GM21381 (cell line): Measurements from ENCODE around the gene FCSK.

Experiments used
- ATAC-seq: cut with Tn5 transposase; IDR thresholded peaks from one replicate; pipeline ENCODE4 v1.9.1; 2021; ENCODE audit warnings: mild to moderate bottlenecking, moderate library complexity; ENCODE audit not compliant: unreplicated experiment

The FCSK gene

DNA sequence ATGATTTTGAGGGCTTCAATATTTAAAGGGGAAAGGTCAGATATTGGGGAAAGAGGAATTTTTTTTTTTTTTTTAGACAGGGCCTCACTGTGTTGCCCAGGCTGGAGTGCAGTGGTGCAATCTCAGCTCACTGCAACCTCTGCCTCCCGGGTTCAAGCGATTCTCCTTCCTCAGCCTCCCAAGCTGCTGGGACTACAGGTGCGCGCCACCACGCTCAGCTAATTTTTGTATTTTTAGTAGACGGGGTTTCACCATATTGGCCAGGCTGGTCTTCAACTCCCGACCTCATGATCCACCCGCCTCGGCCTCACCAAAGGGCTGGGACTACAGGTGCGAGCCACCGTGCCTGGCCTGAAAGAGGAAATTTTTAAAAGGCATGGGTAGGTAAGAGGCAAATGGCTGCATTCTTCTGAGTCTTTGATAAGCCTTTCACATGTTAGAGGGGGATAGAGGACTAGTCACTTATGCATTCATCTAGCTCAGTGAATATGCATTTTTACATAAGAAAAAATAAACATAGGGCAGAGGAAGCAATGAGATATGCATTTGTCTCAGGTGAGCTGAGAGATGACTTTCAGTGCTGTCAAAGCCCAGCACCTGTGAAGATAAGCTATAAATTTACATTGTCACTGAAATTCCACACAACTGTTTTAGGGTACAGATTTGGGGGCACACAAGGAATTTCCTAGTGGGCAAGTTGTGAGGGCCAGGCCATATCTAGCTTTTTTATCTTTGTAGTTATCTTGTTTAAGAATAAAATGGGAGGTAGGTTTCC is 1.1 kb upstream of the FCSK start:
- no peak for ATAC-seq

GRCh38 chr16:70453892-70454221 is 538 bp upstream of the FCSK start:
- no peak for ATAC-seq

GRCh38 chr16:70455910-70456309 is 1.5 kb downstream of the FCSK start:
- no peak for ATAC-seq

DNA sequence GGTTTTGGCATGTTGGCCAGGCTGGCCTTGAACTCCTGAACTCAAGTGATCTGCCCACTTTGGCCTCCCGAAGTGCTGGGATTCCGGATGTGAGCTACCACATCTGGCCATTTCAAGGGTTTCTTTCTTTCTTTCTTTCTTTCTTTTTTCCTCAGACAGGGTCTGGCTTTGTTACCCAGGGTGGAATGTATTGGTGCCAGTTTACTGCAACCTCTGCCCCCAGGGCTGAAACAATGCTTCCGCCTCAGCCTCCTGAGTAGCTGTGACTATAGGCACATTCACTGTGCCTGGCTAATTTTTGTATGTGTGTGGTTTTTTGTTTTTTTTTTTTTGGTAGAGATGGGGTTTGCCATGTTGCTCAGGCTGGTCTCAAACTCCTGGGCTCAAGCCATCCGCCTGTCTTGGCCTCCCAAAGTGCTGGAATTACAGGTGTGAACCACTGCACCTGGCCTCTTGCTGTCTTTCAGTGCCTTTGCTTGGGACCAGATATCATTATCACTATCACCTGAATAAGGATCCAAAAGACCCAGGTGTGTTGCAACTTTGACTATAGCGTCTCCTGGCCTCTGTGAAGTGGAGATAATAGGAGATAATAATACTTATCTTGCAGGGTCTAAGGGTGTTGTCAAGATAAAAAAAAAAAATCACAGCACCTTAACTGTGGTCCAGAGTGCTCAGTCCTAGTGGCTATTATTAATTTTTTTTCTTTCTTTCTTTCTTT is 3.2 kb downstream of the FCSK start:
- no peak for ATAC-seq

DNA sequence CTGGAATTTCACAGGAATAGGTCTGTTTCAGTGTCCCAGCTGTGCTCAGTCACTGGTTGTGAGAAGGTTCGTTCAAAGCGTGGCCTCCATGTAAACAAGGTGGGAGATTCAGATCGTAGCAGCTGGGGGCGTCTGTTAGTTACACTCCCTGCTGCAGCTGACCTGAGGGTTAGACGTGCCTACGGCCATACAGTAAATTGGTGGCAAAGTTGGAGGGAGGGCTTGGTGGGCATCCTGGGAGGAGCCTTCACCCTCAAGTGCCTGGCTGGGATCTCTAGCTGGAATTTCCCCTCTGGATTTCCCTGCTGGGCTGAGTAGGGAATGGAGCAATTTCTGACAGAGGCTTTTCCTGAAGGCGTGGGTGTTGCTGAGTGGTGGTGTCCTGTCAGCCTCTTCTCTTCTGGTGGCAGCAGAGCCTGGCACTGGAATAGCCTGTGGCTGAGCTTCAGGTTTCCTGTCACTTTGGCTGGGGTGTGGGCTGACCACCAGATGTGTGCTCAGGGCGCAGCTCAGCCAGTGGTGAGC is 6.4 kb downstream of the FCSK start:
- no peak for ATAC-seq

DNA sequence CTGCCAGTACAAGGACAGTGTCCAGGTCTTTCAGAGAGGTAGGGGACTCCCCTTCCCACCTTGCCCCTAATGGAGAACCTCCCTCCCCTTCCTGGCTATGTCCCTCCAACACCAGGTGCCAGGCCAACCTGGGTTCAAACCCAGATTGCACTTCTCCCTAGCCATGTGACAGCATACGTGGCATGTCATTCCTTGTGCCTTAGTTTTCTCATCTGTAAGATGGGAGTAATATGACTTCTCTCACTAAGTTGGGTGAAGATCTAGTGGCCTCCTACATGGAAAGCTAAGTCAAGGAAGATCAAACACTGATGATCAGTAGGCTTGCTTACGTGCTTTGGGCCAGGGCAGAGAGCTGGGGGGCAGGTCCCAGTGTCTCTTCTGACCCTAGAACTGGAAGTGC is 8.8 kb downstream of the FCSK start:
- ATAC-seq: no peak

DNA sequence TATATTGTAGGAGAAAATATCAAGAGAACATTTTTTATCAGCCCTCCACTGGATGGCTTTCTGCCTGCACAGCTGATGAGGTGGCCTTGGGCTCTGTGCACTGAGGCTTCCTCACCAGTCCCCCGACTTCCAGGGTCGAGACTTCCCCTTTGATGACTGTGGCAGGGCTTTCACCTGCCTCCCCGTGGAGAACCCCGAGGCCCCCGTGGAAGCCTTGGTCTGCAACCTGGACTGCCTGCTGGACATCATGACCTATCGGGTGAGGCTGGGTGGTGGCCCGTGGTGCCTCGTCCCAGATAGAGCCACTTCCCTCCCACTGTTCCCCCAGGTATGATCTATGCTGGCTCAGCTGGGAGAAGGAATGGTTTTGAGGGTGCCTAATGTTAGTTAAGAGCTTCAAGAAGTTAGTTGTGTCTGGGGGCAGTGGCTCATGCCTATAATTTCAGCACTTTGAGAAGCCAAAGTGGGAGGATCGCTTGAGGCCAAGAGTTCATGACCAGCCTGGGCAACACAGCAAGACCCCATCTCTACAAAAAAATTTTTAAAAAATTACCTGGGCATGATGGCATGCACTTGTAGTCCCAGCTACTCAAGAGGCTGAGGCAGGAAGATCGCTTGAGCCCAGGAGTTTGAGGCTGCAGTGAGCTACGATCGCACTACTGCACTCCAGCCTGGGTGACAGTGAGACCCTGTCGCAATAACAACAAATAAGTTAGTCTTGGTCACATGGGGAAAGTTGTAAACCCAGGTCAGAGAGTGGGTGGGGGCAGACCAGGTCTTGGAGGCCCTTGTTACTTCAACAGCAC is 11.8 kb downstream of the FCSK start:
- ATAC-seq: no peak

DNA sequence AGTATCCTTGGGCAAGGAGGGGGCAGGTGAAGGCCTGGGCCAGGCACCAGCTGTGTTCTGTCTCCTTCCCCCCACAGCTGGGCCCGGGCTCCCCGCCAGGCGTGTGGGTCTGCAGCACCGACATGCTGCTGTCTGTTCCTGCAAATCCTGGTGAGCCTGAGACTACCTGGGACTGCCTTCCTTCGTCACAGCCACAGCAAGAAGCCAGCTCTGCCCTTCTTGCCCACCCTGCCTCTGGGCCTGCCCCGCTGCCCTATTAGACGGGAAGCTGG is 12.3 kb downstream of the FCSK start:
- no peak for ATAC-seq

- ATAC-seq: no peak
These were observed 12.7 kb downstream of the FCSK start for GRCh38 chr16:70467113-70467512.

GRCh38 chr16:70467608-70468007 is 13.2 kb downstream of the FCSK start:
- no peak for ATAC-seq

GRCh38 chr16:70468776-70469525 is 14.6 kb downstream of the FCSK start:
- ATAC-seq: no peak

GRCh38 chr16:70470141-70470926 is 15.9 kb downstream of the FCSK start:
- no peak for ATAC-seq

- no peak for ATAC-seq
These were observed 16.5 kb downstream of the FCSK start for GRCh38 chr16:70470927-70471341.

DNA sequence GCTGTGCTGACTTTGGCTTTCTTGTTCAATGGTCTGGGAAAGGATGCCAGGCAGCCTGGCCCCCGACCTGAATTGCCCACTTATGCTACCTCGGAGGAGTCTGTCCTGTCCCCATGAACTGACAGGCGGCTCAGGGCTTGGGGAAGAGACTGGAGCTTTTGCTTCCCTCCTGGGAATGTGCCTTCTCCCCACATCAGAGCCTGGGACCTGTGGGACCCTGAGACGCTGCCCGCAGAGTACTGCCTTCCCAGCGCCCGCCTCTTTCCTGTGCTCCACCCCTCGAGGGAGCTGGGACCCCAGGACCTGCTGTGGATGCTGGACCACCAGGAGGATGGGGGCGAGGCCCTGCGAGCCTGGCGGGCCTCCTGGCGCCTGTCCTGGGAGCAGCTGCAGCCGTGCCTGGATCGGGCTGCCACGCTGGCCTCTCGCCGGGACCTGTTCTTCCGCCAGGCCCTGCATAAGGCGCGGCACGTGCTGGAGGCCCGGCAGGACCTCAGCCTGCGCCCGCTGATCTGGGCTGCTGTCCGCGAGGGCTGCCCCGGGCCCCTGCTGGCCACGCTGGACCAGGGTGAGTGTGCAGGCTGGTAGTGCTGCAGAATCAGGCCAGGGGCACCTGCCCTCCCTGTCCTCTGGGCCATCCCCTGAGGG is 18.5 kb downstream of the FCSK start:
- no peak for ATAC-seq

DNA sequence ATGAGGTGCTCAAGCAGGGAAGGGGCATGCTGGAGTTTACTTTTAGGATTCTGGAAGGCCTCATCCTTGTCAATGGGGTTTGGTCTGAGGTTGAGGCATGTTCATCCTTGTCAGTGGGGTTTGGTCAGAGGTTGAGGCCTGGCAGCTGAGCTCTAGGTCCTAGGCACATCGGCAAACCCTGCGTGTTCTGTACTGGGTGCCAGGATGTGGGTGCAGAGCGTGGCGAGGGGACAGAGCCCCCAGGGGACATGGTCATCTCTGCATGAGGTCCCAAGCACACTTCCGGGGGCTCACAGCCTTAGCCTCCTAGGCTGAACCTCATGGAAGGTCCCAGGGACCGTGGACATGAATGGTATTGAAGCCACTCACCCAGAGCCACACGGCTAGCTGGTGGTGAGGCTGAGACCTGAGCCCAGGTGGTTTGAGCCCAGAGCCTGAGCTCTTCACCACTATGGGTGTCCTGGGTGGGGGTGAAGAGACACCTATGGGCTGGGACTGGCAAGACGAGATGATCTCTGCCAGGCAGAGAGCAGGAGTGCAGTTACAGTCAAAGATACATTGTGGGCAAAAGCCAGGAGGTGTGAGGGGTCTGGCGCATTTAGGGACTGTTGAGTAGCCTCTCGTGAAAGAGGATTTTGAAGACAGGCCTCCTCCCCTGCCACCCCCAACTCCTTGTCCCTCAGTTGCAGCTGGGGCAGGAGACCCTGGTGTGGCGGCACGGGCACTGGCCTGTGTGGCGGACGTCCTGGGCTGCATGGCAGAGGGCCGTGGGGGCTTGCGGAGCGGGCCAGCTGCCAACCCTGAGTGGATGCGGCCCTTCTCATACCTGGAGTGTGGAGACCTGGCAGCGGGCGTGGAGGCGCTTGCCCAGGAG is 19.3 kb downstream of the FCSK start:
- ATAC-seq: no peak

- ATAC-seq: no peak
These were observed 20.1 kb downstream of the FCSK start for GRCh38 chr16:70474320-70475053.

- ATAC-seq: no peak
These were observed 20.9 kb downstream of the FCSK start for GRCh38 chr16:70475054-70475871.
